Body of pancreas (tissue), 4 donors: ENCODE results near the gene FBXO11. TPM values are rescaled to one million over a fixed set of nuclear protein-coding genes. Genes with fewer than 3 reads are reported as not detected.

ENCODE experiments used
- ATAC-seq: fragments of 150-250 bp; one replicate; pipeline ENCODE4 v1.9.1; 2016
- DNase-seq, 4 donors: peaks; one replicate each; pipeline ENCODE4 v3.0.0-alpha.2; 2019
- H3K27ac ChIP-seq, 4 donors: fragments of 200-600 bp; sonication (generic); 1 replicate in 3 of 4; 2 replicates in 1 of 4; pipeline versions ENCODE4 v1.5.1 to v1.6.1; 2016 to 2019; ENCODE audit warnings: mild to moderate bottlenecking in 1 of 4, mixed read lengths in 1 of 4, moderate library complexity in 1 of 4
- H3K27me3 ChIP-seq, 2 donors: fragments of 200-600 bp; sonication (generic); one replicate each; pipeline ENCODE4 v1.6.0; 2016; ENCODE audit warnings: mild to moderate bottlenecking in 1 of 2
- H3K36me3 ChIP-seq, 2 donors: fragments of 200-600 bp; sonication (generic); replicated peaks in 1 of 2; 2 replicates each; pipeline ENCODE4 v1.5.1; 2016; ENCODE audit warnings: low read depth in 2 of 2; ENCODE audit not compliant: insufficient read depth in 1 of 2
- H3K4me1 ChIP-seq: fragments of 200-600 bp; sonication (generic); one replicate; pipeline ENCODE4 v1.6.0; 2016
- H3K4me3 ChIP-seq, 2 donors: fragments of 200-600 bp; sonication (generic); 1 replicate in 1 of 2; 2 replicates in 1 of 2; pipeline ENCODE4 v1.5.1; 2016 to 2019
- H3K9me3 ChIP-seq, 3 donors: fragments of 200-600 bp; sonication (generic); 1 replicate in 2 of 3; 2 replicates in 1 of 3; pipeline ENCODE4 v1.5.1; 2016
- POLR2A ChIP-seq, 3 donors: fragments of 450-650 bp; IDR thresholded peaks; one replicate each; pipeline ENCODE4 v1.6.1; 2016; ENCODE audit warnings: antibody characterized with exemption in 3 of 3, mild to moderate bottlenecking in 2 of 3
- WGBS, 2 donors: methylation state at CpG; one replicate each; pipeline ENCODE4 v1.1.5; 2017; 5-methylcytosine and 5-hydroxymethylcytosine counted together
- intact Hi-C: fragments of 100-400 bp; cut with DNase I; formaldehyde crosslinking; loops from one replicate; pipeline ENCODE4 v1.15.1; 2023
- total RNA-seq, 2 donors: library from RNA; depleted of rRNA; stranded (reverse); fragments of >200 nt; gene quantifications; one replicate each; pipeline ENCODE4 v1.1.0, GENCODE V29; 2016
- TF ChIP-seq, protein P1 (sequence below), 7 experiments: fragments of 450-650 bp in 4 of 7; fragments of 200-600 bp in 3 of 7; sonication (generic) in 3 of 7; IDR thresholded peaks; one replicate each; pipeline ENCODE4 v1.5.1; 2016 to 2019; ENCODE audit warnings: antibody characterized with exemption in 7 of 7

Gene FBXO11
- total RNA-seq, 2 donors from 2014 or later: 25.1 to 41.0 TPM

GRCh38 chr2:47805850-47806249, 100.4 kb downstream of the FBXO11 start:
- WGBS, 2 donors: 59 to 73% methylated on average over 6 of the region's 6 CpGs
- Histone ChIP-seq H3K36me3 (peaks cover 0 to 41% of the 10 kb centered on the region in 2 donors), H3K9me3 (no peaks in the 10 kb centered on the region), H3K27me3 (no peaks in the 10 kb centered on the region), H3K27ac (no peak overlapping the region), H3K4me3 (no peak overlapping the region), H3K4me1 (no peaks in the 10 kb centered on the region)
- intact Hi-C loops: no loop called here
- TF ChIP-seq POLR2A (IDR thresholded peaks at IDR 0.05): no peak
- TF ChIP-seq, protein P1, sequence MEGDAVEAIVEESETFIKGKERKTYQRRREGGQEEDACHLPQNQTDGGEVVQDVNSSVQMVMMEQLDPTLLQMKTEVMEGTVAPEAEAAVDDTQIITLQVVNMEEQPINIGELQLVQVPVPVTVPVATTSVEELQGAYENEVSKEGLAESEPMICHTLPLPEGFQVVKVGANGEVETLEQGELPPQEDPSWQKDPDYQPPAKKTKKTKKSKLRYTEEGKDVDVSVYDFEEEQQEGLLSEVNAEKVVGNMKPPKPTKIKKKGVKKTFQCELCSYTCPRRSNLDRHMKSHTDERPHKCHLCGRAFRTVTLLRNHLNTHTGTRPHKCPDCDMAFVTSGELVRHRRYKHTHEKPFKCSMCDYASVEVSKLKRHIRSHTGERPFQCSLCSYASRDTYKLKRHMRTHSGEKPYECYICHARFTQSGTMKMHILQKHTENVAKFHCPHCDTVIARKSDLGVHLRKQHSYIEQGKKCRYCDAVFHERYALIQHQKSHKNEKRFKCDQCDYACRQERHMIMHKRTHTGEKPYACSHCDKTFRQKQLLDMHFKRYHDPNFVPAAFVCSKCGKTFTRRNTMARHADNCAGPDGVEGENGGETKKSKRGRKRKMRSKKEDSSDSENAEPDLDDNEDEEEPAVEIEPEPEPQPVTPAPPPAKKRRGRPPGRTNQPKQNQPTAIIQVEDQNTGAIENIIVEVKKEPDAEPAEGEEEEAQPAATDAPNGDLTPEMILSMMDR (IDR thresholded peaks at IDR 0.05): no peak
- ATAC-seq (no peak), DNase-seq (no peak)

DNA sequence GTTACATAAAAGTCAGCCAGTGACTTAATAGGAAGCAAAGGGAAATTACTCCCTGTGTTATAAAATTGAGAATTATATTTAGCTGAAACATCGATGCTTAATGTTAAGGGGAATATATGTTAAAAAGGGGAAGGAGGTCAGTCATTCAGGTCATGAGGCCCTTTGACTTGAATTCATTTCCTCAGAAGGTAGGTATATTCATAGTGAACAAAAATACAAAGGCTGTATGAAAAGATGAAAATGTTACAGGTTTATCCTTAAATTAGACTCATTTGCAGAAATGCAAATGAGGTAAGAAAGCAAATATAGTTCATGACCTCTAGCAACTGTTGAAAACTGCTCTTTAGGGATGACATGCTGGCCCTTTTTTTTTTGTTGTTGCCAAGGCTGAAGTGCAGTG, 102.5 kb downstream of the FBXO11 start:
- H3K27ac ChIP-seq: no peak overlapping the region
- H3K36me3 ChIP-seq: peaks cover 0 to 47% of the 10 kb centered on the region in 2 donors
- H3K27me3 ChIP-seq: no peaks in the 10 kb centered on the region
- no peaks in the 10 kb centered on the region for H3K9me3 ChIP-seq
- 89 to 97% methylated on average over 1 of the region's 1 CpG for WGBS, 2 donors
- intact Hi-C loops: no loop called here
- no peaks in the 10 kb centered on the region for H3K4me1 ChIP-seq
- H3K4me3 ChIP-seq: no peak overlapping the region
- no peak for TF ChIP-seq POLR2A (IDR thresholded peaks at IDR 0.05)
- TF ChIP-seq, protein P1 (IDR thresholded peaks at IDR 0.05): no peak
- no peak for ATAC-seq
- no peak for DNase-seq

- WGBS, 2 donors: 95 to 97% methylated on average over 7 of the region's 7 CpGs
- TF ChIP-seq POLR2A (IDR thresholded peaks at IDR 0.05): no peak
- TF ChIP-seq, protein P1 (IDR thresholded peaks at IDR 0.05): no peak
- peaks cover 0 to 46% of the 10 kb centered on the region in 2 donors for H3K36me3 ChIP-seq
These were observed 102.9 kb downstream of the FBXO11 start for GRCh38 chr2:47803363-47803762.

GRCh38 chr2:47801118-47801517, 105.2 kb downstream of the FBXO11 start:
- TF ChIP-seq, protein P1 (IDR thresholded peaks at IDR 0.05): no peak
- TF ChIP-seq POLR2A (IDR thresholded peaks at IDR 0.05): no peak
- intact Hi-C loops: no loop called here
- H3K27me3 ChIP-seq: no peaks in the 10 kb centered on the region
- no peaks in the 10 kb centered on the region for H3K9me3 ChIP-seq
- no peak for DNase-seq
- H3K4me3 ChIP-seq: no peak overlapping the region
- H3K27ac ChIP-seq: no peak overlapping the region
- H3K4me1 ChIP-seq: no peaks in the 10 kb centered on the region
- ATAC-seq: no peak
- 98 to 100% methylated on average over 3 of the region's 3 CpGs for WGBS, 2 donors
- peaks cover 0 to 37% of the 10 kb centered on the region in 2 donors for H3K36me3 ChIP-seq

More at GRCh38 chr2:47803363-47803762, 102.9 kb downstream of the FBXO11 start:
- no peak for ATAC-seq
- no peaks in the 10 kb centered on the region for H3K27me3 ChIP-seq
- H3K4me1 ChIP-seq: no peaks in the 10 kb centered on the region
- H3K9me3 ChIP-seq: no peaks in the 10 kb centered on the region
- H3K27ac ChIP-seq: no peak overlapping the region
- no peak for DNase-seq
- intact Hi-C loops: no loop called here
- H3K4me3 ChIP-seq: no peak overlapping the region

GRCh38 chr2:47799031-47799609, 107.2 kb downstream of the FBXO11 start:
- peaks cover 0 to 30% of the 10 kb centered on the region in 2 donors for H3K36me3 ChIP-seq
- ATAC-seq (no peak), DNase-seq (no peak)
- peak overlapping the region in 1 of 4 donors; percentile 20 for H3K27ac ChIP-seq
- H3K4me3 ChIP-seq: no peak overlapping the region
- TF ChIP-seq, protein P1 (IDR thresholded peaks at IDR 0.05): no peak
- TF ChIP-seq POLR2A (IDR thresholded peaks at IDR 0.05): no peak
- H3K27me3 ChIP-seq: no peaks in the 10 kb centered on the region
- no peaks in the 10 kb centered on the region for H3K4me1 ChIP-seq
- no peaks in the 10 kb centered on the region for H3K9me3 ChIP-seq
- intact Hi-C loops: no loop called here
- WGBS, 2 donors: 92 to 95% methylated on average over 6 of the region's 6 CpGs
